PC-9 (cell line): ENCODE data around the gene KRTAP4-6. TPM values are rescaled to one million over a fixed set of nuclear protein-coding genes. Genes with fewer than 3 reads are reported as not detected.

Experiments
- BruUV-seq: library from RNA; stranded (reverse); fragments of 400-500 nt; replicated peaks from 2 replicates; lab custom pipeline; 2021; lab: Mats Ljungman, UMichigan
- CTCF ChIA-PET: fragments of 300-600 bp; sonication (Branson Sonifier 250); formaldehyde crosslinking; loops from one replicate; lab custom pipeline; 2022; ENCODE audit warnings: antibody characterized with exemption; lab: Charles Lee
- POLR2A ChIA-PET: fragments of 300-600 bp; sonication (Branson Sonifier 250); formaldehyde crosslinking; loops from one replicate; lab custom pipeline; 2022; ENCODE audit warnings: antibody characterized with exemption; ENCODE audit not compliant: unreplicated experiment; lab: Charles Lee
- DNase-seq, 2 experiments: peaks; one replicate each; pipeline versions ENCODE4 v3.0.0 to v3.0.0-alpha.2; 2015 to 2022; ENCODE audit warnings: mixed read lengths in 1 of 2
- H2AFZ ChIP-seq: fragments of 200-600 bp; sonication (generic); 2 replicates; pipeline ENCODE4 v1.8.1; 2017; ENCODE audit warnings: antibody characterized with exemption
- H3F3A ChIP-seq: fragments of 200-600 bp; sonication (generic); 2 replicates; pipeline ENCODE4 v1.8.1; 2017; ENCODE audit warnings: antibody characterized with exemption, mild to moderate bottlenecking, low read depth; ENCODE audit not compliant: insufficient read depth
- H3K27ac ChIP-seq: fragments of 200-600 bp; sonication (generic); 2 replicates; pipeline ENCODE4 v1.6.1; 2016; ENCODE audit warnings: mixed run types
- H3K27me3 ChIP-seq: fragments of 200-600 bp; sonication (generic); 2 replicates; pipeline ENCODE4 v1.6.1; 2016; ENCODE audit warnings: low read depth, mixed run types; ENCODE audit not compliant: insufficient read depth
- H3K36me3 ChIP-seq: fragments of 200-600 bp; sonication (generic); 2 replicates; pipeline ENCODE4 v1.6.1; 2016; ENCODE audit warnings: low read depth, mixed run types
- H3K4me1 ChIP-seq: fragments of 200-600 bp; sonication (generic); replicated peaks from 2 replicates; pipeline ENCODE4 v1.6.1; 2016; ENCODE audit warnings: mixed run types; ENCODE audit not compliant: insufficient read depth
- H3K4me2 ChIP-seq: fragments of 200-600 bp; sonication (generic); 2 replicates; pipeline ENCODE4 v1.6.1; 2017; ENCODE audit warnings: mixed run types
- H3K4me3 ChIP-seq: fragments of 200-600 bp; sonication (generic); 2 replicates; pipeline ENCODE4 v1.6.1; 2016; ENCODE audit warnings: mixed run types
- H3K79me2 ChIP-seq: fragments of 200-600 bp; sonication (generic); 2 replicates; pipeline ENCODE4 v1.6.1; 2017; ENCODE audit warnings: low read depth, mixed run types
- H3K9me2 ChIP-seq: fragments of 200-600 bp; sonication (generic); 2 replicates; pipeline ENCODE4 v1.8.1; 2017; ENCODE audit warnings: mild to moderate bottlenecking; ENCODE audit not compliant: insufficient read depth
- H3K9me3 ChIP-seq: fragments of 200-600 bp; sonication (generic); 2 replicates; pipeline ENCODE4 v1.8.1; 2016; ENCODE audit warnings: low read depth; ENCODE audit not compliant: insufficient read depth
- H4K20me1 ChIP-seq: fragments of 200-600 bp; sonication (generic); 2 replicates; pipeline ENCODE4 v1.8.1; 2017; ENCODE audit not compliant: insufficient read depth
- CTCF ChIP-seq: fragments of 200-600 bp; sonication (generic); conservative IDR thresholded peaks from 2 replicates; pipeline ENCODE4 v1.6.1; 2017; ENCODE audit warnings: mixed run types, antibody characterized with exemption, mild to moderate bottlenecking, moderate library complexity
- EZH2 ChIP-seq: fragments of 200-600 bp; sonication (generic); IDR thresholded peaks from 2 replicates; pipeline ENCODE4 v1.8.0; 2017; ENCODE audit warnings: antibody characterized with exemption, low read depth
- intact Hi-C: fragments of 100-400 bp; cut with micrococcal nuclease; formaldehyde crosslinking; loops from one replicate; pipeline ENCODE4 v1.10.0; 2022; ENCODE audit not compliant: unreplicated experiment
- total RNA-seq: library from RNA; stranded (reverse); gene quantifications from 2 replicates; pipeline ENCODE4 v1.2.3, GENCODE V29; 2021

Gene KRTAP4-6
- total RNA-seq, 1 experiment from 2014 or later, result not detected

GRCh38 chr17:41098481-41098880 lies 41.9 kb downstream of the KRTAP4-6 start:
- peaks cover 7% of the 10 kb centered on the region; the same call in 1 of the 2 replicates for H3F3A ChIP-seq
- no TSS peak for BruUV-seq
- intact Hi-C loops, result no loop called here
- H3K27me3 ChIP-seq, result no peaks in the 10 kb centered on the region
- H3K4me2 ChIP-seq, result 0 out of 2 replicates have a peak overlapping the region, but pooled peaks have one; percentile 37
- H4K20me1 ChIP-seq, result no peaks in the 10 kb centered on the region
- no peaks in the 10 kb centered on the region for H3K9me2 ChIP-seq
- DNase-seq, result no peak
- H3K4me3 ChIP-seq, result no peak overlapping the region
- TF ChIP-seq EZH2, result no peak
- no peak for TF ChIP-seq CTCF
- H3K36me3 ChIP-seq, result no peaks in the 10 kb centered on the region
- POLR2A ChIA-PET, result no interaction called here
- no peaks in the 10 kb centered on the region for H3K9me3 ChIP-seq
- CTCF ChIA-PET, result no interaction called here
- peak overlapping the region; percentile 58; the same call in 1 of the 2 replicates for H3K27ac ChIP-seq
- H2AFZ ChIP-seq, result no peak overlapping the region
- peaks cover 29% of the 10 kb centered on the region for H3K4me1 ChIP-seq
- H3K79me2 ChIP-seq, result no peaks in the 10 kb centered on the region

GRCh38 chr17:41098042-41098441 lies 42.3 kb downstream of the KRTAP4-6 start, which contains the start of gene KRTAP4-8:
TSS of gene KRTAP4-8 (minus strand) at chr17:41098142. CDS start at chr17:41098084, 58 bp downstream.
- BruUV-seq, result no TSS peak
- no peak for TF ChIP-seq EZH2
- TF ChIP-seq CTCF, result no peak
- POLR2A ChIA-PET, result no interaction called here

GRCh38 chr17:41096055-41096454 lies 44.3 kb downstream of the KRTAP4-6 start:
- H2AFZ ChIP-seq, result no peak overlapping the region
- ChIA-PET POLR2A (no interaction called here), CTCF (no interaction called here)
- H3K9me3 ChIP-seq, result no peaks in the 10 kb centered on the region; the same call in 1 of the 2 replicates
- BruUV-seq, result no TSS peak
- H3K4me1 ChIP-seq, result peaks cover 29% of the 10 kb centered on the region
- H3K79me2 ChIP-seq, result no peaks in the 10 kb centered on the region
- no peaks in the 10 kb centered on the region for H3K36me3 ChIP-seq
- no peaks in the 10 kb centered on the region for H4K20me1 ChIP-seq
- DNase-seq, result no peak
- no peak overlapping the region for H3K4me3 ChIP-seq
- no peaks in the 10 kb centered on the region for H3K9me2 ChIP-seq
- TF ChIP-seq CTCF (no peak), EZH2 (no peak)
- H3K4me2 ChIP-seq, result no peak overlapping the region
- no peaks in the 10 kb centered on the region for H3K27me3 ChIP-seq
- H3F3A ChIP-seq, result peaks cover 7% of the 10 kb centered on the region; the same call in 1 of the 2 replicates
- intact Hi-C loops, result no loop called here
- no peak overlapping the region for H3K27ac ChIP-seq

More at GRCh38 chr17:41098042-41098441, 42.3 kb downstream of the KRTAP4-6 start, which contains the start of gene KRTAP4-8:
- Histone ChIP-seq H3K9me3 (no peaks in the 10 kb centered on the region; the same call in 1 of the 2 replicates), H4K20me1 (no peaks in the 10 kb centered on the region), H3K4me3 (no peak within 1 kb of the TSS), H3K4me1 (peaks cover 29% of the 10 kb centered on the region), H3F3A (peaks cover 7% of the 10 kb centered on the region; the same call in 1 of the 2 replicates), H3K27me3 (no peaks in the 10 kb centered on the region), H3K36me3 (no peaks in the 10 kb centered on the region), H3K4me2 (peak within 1 kb of the TSS; percentile 37; the same call in 1 of the 2 replicates), H3K9me2 (no peaks in the 10 kb centered on the region), H2AFZ (no peak within 1 kb of the TSS), H3K27ac (peak within 1 kb of the TSS; percentile 58), H3K79me2 (no peaks in the 10 kb centered on the region)
- intact Hi-C loops, result no loop called here
- CTCF ChIA-PET, result no interaction called here
- no peak for DNase-seq

Other genes with a start within 250 kb of the KRTAP4-6 start
- not detected in 2 replicates for gene KRT23, start 202.9 kb downstream of the KRTAP4-6 start, total RNA-seq
- not detected in 2 replicates for gene KRT39, start 173.6 kb downstream of the KRTAP4-6 start, total RNA-seq
- gene KRT40, start 156.2 kb downstream of the KRTAP4-6 start, total RNA-seq, result not detected in 2 replicates
- gene KRTAP3-3, start 146.4 kb downstream of the KRTAP4-6 start, total RNA-seq, result not detected in 2 replicates
- gene KRTAP3-2, start 140.6 kb downstream of the KRTAP4-6 start, total RNA-seq, result not detected in 2 replicates
- not detected in 2 replicates for gene KRTAP3-1, start 131.4 kb downstream of the KRTAP4-6 start, total RNA-seq
- gene KRTAP1-5, start 113.3 kb downstream of the KRTAP4-6 start, total RNA-seq, result not detected in 2 replicates
- not detected in 2 replicates for gene KRTAP1-4, start 110.3 kb downstream of the KRTAP4-6 start, total RNA-seq
- not detected in 2 replicates for gene KRTAP1-3, start 105.7 kb downstream of the KRTAP4-6 start, total RNA-seq
- gene KRTAP1-1, start 99.1 kb downstream of the KRTAP4-6 start, total RNA-seq, result not detected in 2 replicates
- not detected in 2 replicates for gene KRTAP2-1, start 93.2 kb downstream of the KRTAP4-6 start, total RNA-seq
- gene KRTAP2-2, start 85.3 kb downstream of the KRTAP4-6 start, total RNA-seq, result not detected in 2 replicates
- 0.57 TPM in 1 of 2 replicates, not detected in the other for gene KRTAP2-3, start 80.4 kb downstream of the KRTAP4-6 start, total RNA-seq
- not detected in 2 replicates for gene KRTAP2-4, start 74.7 kb downstream of the KRTAP4-6 start, total RNA-seq
- gene KRTAP4-7, start 56.4 kb downstream of the KRTAP4-6 start, total RNA-seq, result not detected in 2 replicates
- not detected in 2 replicates for gene KRTAP4-8, start 42.4 kb downstream of the KRTAP4-6 start, total RNA-seq
- gene KRTAP4-16, start 38.3 kb downstream of the KRTAP4-6 start, total RNA-seq, result not detected in 2 replicates
- gene KRTAP4-9, start 35.2 kb downstream of the KRTAP4-6 start, total RNA-seq, result not detected in 2 replicates
- gene KRTAP4-11, start 22.2 kb downstream of the KRTAP4-6 start, total RNA-seq, result not detected in 2 replicates
- not detected in 2 replicates for gene KRTAP4-12, start 16.4 kb downstream of the KRTAP4-6 start, total RNA-seq
- not detected in 2 replicates for gene KRTAP4-5, start 9.3 kb upstream of the KRTAP4-6 start, total RNA-seq
- gene KRTAP4-4, start 20.2 kb upstream of the KRTAP4-6 start, total RNA-seq, result not detected in 2 replicates
- not detected in 2 replicates for gene KRTAP4-3, start 27.7 kb upstream of the KRTAP4-6 start, total RNA-seq
- gene KRTAP4-2, start 37.7 kb upstream of the KRTAP4-6 start, total RNA-seq, result not detected in 2 replicates
- gene KRTAP4-1, start 44.4 kb upstream of the KRTAP4-6 start, total RNA-seq, result not detected in 2 replicates
- gene KRTAP9-1, start 49.3 kb upstream of the KRTAP4-6 start, total RNA-seq, result not detected in 2 replicates
- gene KRTAP9-2, start 86.1 kb upstream of the KRTAP4-6 start, total RNA-seq, result not detected in 2 replicates
- not detected in 2 replicates for gene KRTAP9-3, start 91.9 kb upstream of the KRTAP4-6 start, total RNA-seq
- not detected in 2 replicates for gene KRTAP9-8, start 97.5 kb upstream of the KRTAP4-6 start, total RNA-seq
- gene KRTAP9-4, start 109.1 kb upstream of the KRTAP4-6 start, total RNA-seq, result not detected in 2 replicates
- gene KRTAP9-9, start 114.8 kb upstream of the KRTAP4-6 start, total RNA-seq, result not detected in 2 replicates
- not detected in 2 replicates for gene KRTAP9-6, start 124.8 kb upstream of the KRTAP4-6 start, total RNA-seq
- not detected in 2 replicates for gene KRTAP9-7, start 135.2 kb upstream of the KRTAP4-6 start, total RNA-seq
- not detected in 2 replicates for gene KRTAP29-1, start 162.3 kb upstream of the KRTAP4-6 start, total RNA-seq
- not detected in 2 replicates for gene KRTAP16-1, start 168.8 kb upstream of the KRTAP4-6 start, total RNA-seq
- not detected in 2 replicates for gene KRTAP17-1, start 175.2 kb upstream of the KRTAP4-6 start, total RNA-seq
- not detected in 2 replicates for gene KRT33A, start 210.3 kb upstream of the KRTAP4-6 start, total RNA-seq
- not detected in 2 replicates for gene KRT33B, start 229.3 kb upstream of the KRTAP4-6 start, total RNA-seq
- gene KRT34, start 241.8 kb upstream of the KRTAP4-6 start, total RNA-seq, result 0.45 and 1.4 TPM in 2 replicates